Suppressor macrophage (primary cell): ENCODE data around the gene RAD9A.

Experiments used
- DNase-seq, 4 experiments: peaks; one replicate each; pipeline ENCODE4 v3.0.0-alpha.2; 2020 to 2022

The RAD9A gene

DNA sequence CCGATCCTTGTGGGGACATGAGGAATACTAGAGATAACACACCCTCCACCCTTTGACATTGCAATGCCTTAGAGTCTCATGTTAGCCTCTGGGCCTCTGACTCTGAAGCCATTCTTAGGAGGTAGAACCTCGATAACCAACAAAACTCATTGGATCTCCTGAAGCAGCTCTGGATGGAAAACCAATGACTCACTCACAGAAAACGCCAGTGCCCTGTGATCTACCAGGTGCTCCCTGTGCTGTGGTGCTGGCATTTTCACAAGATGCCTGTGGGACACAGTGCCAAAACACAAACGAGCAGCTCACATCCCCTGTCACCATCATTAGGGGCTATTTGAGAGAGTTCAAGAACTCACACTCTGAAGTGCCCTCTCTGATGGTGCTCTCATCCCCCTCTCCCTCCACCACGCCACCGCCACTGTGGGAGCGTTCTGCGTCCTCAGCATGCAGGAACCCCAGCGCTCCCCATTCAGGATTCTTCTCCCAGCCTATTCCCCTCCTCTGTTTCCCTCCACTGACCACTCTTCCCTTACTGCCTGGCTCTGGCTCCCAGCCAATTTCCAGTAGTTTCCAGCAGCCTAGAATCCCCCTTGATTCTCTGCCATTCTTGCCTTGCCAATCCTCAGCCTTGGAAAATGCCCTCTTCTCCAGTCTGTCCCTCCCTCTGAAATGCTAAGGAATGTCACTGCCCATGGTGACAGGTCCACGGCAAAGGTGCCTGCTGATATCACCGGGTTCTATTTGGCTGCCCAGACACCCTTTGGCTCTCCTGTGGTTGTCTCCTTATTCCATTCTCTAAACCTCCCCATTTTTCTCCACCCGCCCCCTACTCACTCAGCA is 33.7 kb upstream of the RAD9A start:
- no peak for DNase-seq

- no peak for DNase-seq
Observed at GRCh38 chr11:67364169-67364568, 27.6 kb upstream of the RAD9A start.

DNA sequence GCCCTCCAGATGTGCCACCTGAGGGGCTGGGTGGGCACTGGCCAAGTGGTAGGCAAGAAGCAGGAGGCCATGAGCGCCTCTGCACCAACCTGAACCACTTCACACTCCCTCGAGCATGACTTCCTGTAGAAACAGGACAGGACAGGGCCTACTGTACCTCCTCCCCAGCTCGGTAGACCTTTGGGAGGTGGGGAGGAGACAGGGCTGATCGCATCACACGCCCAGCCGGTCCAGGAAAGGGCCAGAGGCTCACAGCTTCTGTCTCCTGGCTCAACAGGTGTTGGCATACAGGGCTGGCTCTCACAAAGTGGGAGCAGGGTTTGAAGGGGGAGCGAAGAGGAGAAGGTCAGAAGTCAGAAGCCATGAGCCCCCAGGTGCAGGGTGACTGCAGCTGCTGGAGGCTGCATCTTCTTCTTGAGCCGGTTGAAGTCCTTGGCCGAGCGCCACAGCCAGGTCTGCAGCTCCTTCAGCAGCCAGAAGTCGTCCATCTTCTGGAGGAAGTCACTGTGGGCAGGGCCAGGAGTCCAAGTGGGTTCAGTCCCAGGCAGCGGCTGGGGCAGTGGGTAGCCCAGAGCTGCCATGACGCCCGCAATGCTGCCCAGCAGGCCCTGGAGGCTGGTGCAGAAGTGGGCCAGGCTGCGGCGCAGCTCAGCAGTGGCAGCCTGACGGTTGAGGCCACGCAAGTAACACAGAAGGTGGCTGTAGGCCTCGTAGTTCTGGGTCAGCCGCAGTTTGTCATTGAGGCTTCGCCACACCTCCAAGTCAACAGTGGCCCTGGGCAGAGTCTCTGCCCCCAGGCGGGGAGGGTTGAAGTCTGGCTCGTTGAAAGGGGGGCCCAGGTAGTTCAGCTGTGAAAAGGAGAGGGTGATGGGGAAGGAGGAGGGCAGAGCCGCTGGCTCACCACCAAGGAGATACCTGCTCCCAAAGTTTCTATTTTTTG is 26.7 kb upstream of the RAD9A start:
- DNase-seq, result no peak

DNA sequence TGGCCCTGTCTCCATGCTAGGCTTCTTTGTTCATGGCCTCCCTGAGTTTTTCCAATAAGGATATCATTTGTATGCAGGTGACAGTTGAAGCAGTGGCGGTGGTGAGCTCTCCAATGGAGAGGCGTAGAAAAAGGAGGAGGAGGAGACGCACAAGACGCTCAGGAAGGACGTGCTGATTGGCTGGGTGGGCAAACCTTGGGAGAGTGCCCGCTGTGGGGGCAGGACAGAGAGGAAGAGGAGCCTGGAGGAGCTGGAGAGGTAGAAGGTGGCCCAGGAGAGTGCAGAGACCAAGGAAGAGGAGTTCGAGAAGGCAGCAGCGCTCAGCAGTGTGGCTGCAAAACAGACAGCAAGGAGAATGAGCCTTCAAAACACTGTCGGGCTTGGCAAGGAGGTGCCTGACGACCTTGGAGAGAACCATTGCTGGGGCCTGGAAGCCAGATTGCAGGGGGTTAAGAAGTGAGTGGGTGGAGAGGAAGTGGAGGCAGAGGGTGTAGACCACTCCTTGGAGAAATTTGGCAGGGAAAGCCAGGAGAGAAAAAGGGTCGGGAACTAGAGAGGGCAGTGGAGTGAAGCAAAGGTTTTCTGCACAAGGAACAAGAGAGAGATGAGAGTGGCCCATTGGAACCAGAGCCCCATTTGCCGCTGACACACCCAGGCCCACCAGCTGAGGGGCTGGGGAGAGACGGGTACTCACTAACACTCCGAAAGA is 25.9 kb upstream of the RAD9A start:
- no peak for DNase-seq

DNA sequence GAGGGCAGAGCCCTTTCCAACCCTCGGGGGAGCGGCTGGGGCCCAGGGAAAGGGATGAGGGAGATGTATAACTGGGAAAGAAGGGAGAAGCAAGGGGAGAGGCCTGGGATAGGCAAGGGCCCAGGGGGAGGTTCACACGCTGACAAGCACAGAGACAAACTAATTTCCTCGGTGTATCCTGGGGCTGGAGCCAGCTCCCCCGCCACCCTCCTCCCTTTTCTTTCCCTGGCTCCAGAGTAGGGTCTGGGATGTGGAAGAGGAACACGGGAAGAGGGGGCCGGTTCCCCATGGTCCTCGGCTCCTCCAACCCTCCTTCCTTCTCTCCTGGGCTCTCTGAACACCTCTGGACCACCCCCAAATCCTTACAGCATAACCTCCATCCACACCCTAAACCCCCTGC is 25.2 kb upstream of the RAD9A start:
- no peak for DNase-seq

DNA sequence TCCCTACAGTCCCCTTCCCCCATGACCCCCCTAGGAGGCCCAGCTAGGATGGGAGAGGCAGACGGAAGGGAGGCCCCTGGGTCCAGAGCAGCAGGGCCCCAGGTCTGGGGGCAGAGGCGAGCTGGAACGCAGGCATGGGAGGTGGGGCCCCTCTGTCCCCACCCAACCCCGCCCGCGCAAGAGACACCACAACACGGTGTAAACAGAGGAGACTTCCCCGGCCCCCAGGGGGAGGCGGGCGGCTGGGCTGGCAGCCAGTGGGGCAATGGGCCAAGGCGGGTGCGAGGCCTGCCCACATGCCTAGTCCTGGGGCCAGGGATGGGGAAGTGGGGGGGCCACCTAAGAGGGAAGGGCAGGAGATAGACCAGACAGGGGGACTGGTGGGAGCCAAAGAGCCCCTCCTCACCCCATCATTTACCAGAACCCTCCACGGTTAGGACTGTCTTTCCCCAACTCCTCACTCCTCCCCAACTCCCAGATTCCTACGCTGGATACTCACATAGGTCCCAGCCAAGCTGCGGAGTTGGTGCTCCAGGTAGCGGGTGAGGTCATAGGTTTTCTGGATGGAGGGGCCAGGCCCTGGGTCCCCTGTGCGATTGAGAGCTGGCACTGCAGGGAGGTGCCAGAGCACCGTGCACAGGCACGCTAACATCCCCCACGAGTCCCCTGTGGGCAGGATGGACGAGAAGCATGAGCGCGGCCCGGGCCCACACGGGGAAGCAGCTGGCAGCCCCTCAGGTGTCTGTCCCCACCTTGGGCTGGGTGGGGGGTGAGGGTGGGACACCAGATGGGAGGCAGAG is 24.6 kb upstream of the RAD9A start:
- DNase-seq, result peak in 3 of 4 experiments; percentile 38 to 53 (median 43)

GRCh38 chr11:67367761-67368227 is 24.0 kb upstream of the RAD9A start:
- no peak for DNase-seq

GRCh38 chr11:67368621-67369020 is 23.2 kb upstream of the RAD9A start:
- no peak for DNase-seq

DNA sequence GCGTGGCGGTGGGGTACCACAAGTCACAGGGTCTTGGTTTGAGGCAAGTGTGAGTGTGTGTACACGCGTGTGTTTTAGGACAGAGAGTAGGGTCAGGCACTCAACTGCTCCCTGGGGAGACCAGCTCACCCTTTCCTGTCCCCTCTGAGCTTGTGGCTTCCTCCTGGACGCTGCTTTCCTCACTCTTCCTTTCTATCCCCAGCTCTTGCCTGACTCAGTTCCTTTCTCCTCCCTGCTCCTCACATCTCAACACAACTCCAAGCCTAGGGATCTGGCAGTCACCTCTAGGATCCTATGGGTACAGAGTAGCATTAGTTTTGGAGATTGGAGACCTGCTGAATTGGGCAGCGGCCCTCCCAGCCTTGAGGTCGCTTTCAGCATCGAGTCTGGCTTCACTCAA is 22.5 kb upstream of the RAD9A start:
- DNase-seq, result no peak

DNA sequence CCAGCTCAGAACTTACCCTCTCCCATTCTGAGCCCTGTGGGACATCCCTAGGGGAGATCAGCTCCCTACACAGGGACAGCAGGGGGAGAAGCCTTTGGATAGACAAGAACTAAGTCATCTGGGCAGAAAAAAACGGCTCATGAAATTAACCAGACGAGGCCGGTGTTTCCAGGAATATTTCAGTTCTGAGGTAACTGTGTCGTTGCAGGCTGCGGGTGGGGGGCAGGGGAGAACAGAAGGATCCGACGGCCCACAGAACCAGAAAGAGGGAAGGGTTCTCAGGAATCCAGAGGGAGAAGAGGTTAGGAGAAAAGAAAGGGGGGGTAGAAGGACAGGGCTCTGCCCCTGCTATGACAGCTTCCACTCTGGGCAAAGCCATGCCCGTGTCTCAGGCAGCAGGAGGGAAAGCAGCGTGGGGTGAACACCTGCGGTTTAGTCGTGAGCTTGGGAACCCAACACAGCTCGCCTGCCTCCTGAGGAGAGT is 21.9 kb upstream of the RAD9A start:
- no peak for DNase-seq

GRCh38 chr11:67370351-67371076 is 21.3 kb upstream of the RAD9A start:
- peak in 2 of 4 experiments; percentile 29 to 39 for DNase-seq

DNA sequence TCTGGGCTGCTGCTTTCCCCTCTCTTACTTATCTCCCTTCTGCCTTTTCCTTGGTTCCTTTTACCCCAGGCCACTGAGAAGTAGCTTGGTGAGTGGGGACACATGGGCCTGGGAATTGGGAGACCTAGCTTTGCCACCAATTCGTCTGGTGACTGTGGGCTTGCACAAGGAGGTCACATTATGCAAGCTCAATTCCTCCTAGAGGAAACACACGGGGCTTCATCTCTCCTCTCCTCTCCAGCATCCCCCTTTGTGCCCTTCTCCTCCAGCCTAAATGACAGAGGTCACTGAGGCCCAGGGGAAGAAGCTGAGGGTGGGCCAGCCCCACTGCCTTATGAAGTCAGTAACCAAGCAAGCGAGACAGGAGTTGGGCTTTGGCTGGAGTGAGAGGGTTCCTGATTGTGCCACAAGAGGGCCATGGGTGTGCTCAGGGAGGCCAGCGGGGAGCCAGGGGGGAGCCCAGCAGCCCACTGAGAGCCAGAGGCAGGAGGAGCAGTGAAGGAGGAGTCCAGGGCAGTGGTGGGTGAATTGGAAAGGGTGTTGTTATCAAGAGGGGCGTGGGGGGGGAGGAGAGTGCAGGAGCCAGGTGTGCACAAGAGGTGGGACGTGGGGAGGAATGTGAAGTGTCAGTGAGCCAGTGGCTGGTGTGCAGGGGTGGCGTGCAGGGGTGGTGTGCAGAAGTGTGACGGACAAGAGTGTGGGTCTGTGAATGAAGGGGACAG is 20.4 kb upstream of the RAD9A start:
- DNase-seq, result peak; percentile 75 to 90 (median 84)

DNA sequence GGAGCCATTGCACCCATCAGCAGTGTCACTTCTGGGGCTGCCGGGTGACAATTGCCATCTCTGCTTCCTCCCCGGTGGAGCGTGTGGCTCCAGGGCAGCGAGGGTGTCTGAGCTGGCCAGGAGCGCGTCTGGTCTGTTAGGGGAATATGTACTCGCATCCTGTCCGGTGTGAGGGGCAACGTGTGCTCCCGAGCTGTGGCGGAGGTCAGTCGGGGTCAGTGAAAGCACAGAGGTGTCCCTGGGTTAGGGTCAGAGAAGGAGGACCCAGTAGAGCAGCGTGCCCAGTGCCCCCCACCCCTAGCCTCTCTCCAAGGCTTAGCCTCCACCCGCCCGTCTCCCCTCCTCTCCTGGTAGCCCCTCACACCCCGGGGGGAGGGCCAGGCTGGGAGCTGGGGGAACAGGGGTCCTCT is 19.9 kb upstream of the RAD9A start:
- peak in 3 of 4 experiments; percentile 37 to 58 (median 51) for DNase-seq

DNA sequence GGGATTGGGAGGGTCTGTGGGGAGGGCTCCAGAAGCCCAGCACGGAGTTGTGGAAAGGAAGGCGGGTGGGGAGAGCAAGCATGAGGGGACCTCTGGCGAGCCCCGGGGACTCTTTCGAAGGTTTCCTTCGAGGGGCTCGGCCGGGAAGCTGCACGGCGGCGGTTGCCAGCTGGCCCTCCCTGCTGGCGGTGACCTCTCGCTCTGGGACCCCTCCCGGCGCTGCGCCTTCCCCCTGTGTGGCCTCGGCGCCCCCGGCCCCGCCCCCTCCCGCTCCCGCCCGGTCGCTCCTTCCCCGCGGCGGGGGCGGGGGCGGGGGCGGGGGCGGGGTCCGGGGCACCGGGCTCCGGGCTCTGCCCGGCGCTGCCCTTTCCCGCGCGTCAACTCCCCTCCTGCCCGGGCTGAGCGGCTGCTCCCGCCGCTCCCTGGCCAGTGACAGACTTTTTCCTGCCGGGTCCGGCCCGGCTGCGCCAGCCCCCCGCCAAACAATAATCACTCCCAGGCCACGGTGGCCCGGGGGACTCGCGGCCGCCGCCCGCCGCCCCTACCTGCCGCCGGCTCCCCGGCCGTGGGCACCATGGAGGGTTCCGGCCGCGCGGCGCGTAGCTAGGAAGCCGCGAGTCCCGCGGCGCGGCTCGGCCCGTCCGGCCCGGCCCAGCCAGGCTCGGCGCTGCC is 19.3 kb upstream of the RAD9A start:
- DNase-seq, result peak in 2 of 4 experiments; percentile 34 to 40

DNA sequence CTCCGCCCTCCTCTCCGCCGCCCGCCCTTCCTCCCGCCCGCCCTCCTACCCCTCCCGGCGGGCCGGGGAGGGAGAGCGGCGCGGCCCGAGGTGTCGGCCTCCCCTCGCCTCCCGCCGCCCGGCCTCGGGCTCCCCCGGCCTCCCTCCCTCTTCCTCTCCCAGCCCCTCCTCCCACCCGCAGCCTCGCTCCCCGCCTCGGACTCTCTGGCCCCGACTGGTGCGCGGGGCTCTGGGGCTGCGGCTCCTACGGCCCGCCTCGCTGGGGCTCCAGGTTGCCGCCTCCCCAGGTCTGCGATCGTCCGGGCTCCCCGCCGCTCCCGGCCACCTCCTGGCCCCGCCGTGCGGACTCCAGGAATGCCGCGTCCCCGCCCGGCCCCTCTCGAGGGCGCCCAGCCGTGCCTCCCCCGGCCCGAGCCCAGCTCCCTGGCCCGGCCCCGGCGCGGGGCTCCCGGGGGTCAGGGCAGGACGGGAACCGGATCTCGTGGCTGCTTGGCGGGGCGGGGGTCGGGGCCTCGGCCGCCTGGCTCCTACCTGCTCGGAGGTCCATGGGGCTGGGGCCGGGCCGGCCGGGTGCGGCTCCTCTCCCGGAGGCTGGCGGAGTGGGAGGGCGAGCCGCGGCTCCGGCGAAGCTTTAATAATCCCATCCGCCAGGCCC is 18.7 kb upstream of the RAD9A start, which contains the start of gene CLCF1:
Gene CLCF1 (minus strand): TSS at position 606 of the 655 bp plus-strand sequence. CDS start 59 bp downstream, at position 547.
- DNase-seq, result peak; percentile 47 to 80 (median 64)

DNA sequence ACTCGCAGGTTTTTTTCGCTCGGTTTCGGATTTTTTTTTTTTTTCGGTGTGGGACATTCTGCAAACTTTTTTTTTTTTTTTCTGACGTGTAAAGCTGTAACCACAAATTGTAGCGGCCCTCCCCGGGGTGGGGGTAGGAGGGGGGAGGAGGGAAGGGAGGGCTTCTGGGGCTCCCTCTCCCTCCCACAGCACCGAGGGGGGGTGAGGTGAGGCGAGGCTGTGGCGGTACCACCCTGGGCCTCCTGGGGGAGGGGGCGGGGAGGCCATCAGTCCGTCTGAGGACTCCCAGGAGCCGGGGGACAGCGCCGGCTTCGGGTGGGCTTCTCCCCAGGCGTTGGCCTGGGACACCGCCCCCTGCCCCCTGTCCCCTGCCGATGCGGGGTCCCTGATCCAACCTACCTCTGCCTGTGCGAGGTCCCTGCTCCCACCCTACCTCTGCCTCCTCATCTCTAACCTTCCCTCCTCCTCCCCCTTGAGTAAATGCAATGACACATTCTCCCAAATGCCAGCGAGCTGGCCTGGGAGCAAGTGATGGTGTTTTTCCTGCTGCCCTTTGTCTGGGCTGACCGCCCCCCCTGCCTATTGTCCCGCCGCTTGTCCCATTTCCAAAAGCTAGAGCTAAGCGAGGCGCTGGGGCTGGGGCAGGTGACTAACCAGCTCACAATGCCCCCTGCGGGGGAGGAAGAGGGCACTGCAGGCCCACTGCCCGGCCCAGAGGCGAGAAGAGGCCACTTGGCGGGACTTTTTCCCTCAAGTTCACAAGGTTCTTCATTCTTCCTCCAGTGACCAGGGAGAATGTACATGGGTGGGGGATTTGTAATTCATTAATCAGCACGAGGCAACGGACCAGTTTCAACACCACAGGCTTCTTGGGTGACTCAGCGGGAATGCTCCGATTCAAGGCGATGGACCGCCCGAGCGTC is 17.9 kb upstream of the RAD9A start:
- DNase-seq, result peak; percentile 81 to 92 (median 90)

DNA sequence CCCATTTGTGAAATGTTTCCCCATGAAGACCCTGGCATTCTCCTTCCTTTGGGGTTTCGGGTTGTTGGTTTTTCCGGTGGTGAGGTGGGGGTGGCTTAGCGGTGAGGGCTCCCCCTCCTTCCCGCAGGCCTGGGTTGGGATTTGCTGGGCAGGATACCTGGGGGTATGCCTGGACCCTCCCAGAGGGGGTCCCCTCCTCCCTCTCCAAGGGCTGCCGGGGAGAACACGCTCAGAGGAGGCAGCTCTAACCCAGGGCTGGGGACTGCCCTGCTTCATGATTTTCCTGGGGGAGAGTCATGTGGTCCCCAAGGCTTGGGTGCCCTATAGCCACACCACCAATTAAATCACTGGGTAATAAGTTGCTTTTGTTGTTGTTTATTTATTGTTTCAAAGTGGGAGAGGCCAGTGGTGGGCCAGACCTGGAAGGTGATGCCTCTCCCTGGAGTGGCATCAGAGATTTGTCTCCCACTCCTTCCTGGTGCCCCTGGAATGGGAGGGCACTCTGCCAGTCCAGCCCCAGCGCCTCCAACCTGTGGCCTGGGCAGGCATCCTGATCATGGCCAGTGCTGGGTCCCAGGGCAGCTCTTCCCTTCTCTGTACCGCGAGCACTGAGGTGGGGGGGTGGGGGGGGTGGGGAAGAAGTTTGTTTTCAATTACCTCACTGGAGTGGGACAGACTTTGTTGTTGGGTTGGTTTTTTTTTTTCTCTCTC is 17.1 kb upstream of the RAD9A start:
- DNase-seq, result peak in 1 of 4 experiments; percentile 42
